ENCODE measurements around the gene PRADC1. TPM values are rescaled to one million over a fixed set of nuclear protein-coding genes. Genes with fewer than 3 reads are reported as not detected.

The PRADC1 gene
- total and polyA plus RNA-seq, 3 experiments from 2014 or later, result 21.1 to 27.2 (median 24.9) TPM

DNA sequence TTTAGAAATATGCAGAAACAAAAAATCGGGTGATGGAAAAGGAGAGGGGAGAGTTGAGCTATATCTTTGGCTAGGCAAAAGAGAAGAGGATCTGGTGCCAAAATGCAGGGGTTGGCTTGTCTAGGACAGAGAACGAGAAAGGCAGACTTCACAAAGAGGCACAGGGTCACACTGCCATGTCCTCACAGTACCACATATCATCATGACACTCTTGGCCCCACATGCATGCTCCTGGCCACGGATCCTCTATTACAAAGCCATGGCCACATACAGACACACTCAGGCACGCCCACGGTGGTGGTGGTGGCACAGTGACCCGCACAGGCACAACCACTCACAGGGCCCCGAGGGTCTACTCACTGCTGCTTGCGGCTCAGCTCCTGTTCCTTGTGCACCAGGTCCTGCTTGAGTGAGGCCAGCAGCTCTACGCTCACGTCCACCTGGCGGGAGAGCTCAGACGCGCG is 35.4 kb upstream of the PRADC1 start:
- Histone ChIP-seq H3K27me3 (ENCODE audit: insufficient read depth, low read length, poor library complexity, severe bottlenecking) (no peaks in the 10 kb centered on the region), H3K4me3 (ENCODE audit: low read length) (no peak overlapping the region), H3K36me3 (ENCODE audit: insufficient read depth, low read length) (no peaks in the 10 kb centered on the region), H3K4me1 (ENCODE audit: insufficient read depth, low read length) (peaks cover 11% of the 10 kb centered on the region), H3K27ac (ENCODE audit: low read depth, low read length) (no peak overlapping the region), H3K9me3 (ENCODE audit: low read length) (no peaks in the 10 kb centered on the region)
- peaks cover 0 to 1% (median 0%) of the 10 kb centered on the region in 5 donors for H3K9me3 Mint-ChIP-seq
- peaks cover 21 to 34% (median 25%) of the 10 kb centered on the region in 3 donors for H3K4me1 Mint-ChIP-seq
- H3K27ac Mint-ChIP-seq, result peak overlapping the region in 2 of 8 donors; percentile 37 to 44
- H3K4me3 Mint-ChIP-seq, result peak overlapping the region; percentile 47 to 81 (median 60)
- peaks cover 0 to 20% (median 5%) of the 10 kb centered on the region in 3 donors for H3K36me3 Mint-ChIP-seq
- POLR2A ChIA-PET, result interaction anchor here (0.7 to 1.6 kb wide), 2 partner anchors 22 to 34 kb away, joined by 3 to 5 read pairs; partner anchors contain the start of gene CCT7
- CTCF ChIA-PET, result interaction anchor here (0.9 to 2.5 kb wide), 8 partner anchors 10 to 55 kb away, joined by 3 to 21 read pairs (median 4); partner anchors contain the start of gene PRADC1
- H3K27me3 Mint-ChIP-seq, result no peaks in the 10 kb centered on the region
- no peak for DNase-seq

- Mint-ChIP-seq H3K9me3 (peaks cover 0 to 1% (median 0%) of the 10 kb centered on the region in 5 donors), H3K27me3 (no peaks in the 10 kb centered on the region), H3K36me3 (peaks cover 0 to 31% (median 5%) of the 10 kb centered on the region in 3 donors), H3K4me1 (peaks cover 21 to 34% (median 25%) of the 10 kb centered on the region in 3 donors), H3K4me3 (peak overlapping the region in 2 of 7 donors; percentile 1 to 33), H3K27ac (no peak overlapping the region)
- peaks cover 11% of the 10 kb centered on the region for H3K4me1 ChIP-seq (ENCODE audit: insufficient read depth, low read length)
- POLR2A ChIA-PET, result no interaction called here
- H3K27ac ChIP-seq (ENCODE audit: low read depth, low read length), result no peak overlapping the region
- CTCF ChIA-PET, result interaction anchor here (2.5 kb wide), 1 partner anchor 23 kb away, joined by 21 read pairs; no protein-coding TSS in a partner anchor
- no peaks in the 10 kb centered on the region for H3K9me3 ChIP-seq (ENCODE audit: low read length)
- no peaks in the 10 kb centered on the region for H3K36me3 ChIP-seq (ENCODE audit: insufficient read depth, low read length)
- DNase-seq, result no peak
- no peak overlapping the region for H3K4me3 ChIP-seq (ENCODE audit: low read length)
- H3K27me3 ChIP-seq (ENCODE audit: insufficient read depth, low read length, poor library complexity, severe bottlenecking), result no peaks in the 10 kb centered on the region
These were observed 34.0 kb upstream of the PRADC1 start for GRCh38 chr2:73267008-73267407.

DNA sequence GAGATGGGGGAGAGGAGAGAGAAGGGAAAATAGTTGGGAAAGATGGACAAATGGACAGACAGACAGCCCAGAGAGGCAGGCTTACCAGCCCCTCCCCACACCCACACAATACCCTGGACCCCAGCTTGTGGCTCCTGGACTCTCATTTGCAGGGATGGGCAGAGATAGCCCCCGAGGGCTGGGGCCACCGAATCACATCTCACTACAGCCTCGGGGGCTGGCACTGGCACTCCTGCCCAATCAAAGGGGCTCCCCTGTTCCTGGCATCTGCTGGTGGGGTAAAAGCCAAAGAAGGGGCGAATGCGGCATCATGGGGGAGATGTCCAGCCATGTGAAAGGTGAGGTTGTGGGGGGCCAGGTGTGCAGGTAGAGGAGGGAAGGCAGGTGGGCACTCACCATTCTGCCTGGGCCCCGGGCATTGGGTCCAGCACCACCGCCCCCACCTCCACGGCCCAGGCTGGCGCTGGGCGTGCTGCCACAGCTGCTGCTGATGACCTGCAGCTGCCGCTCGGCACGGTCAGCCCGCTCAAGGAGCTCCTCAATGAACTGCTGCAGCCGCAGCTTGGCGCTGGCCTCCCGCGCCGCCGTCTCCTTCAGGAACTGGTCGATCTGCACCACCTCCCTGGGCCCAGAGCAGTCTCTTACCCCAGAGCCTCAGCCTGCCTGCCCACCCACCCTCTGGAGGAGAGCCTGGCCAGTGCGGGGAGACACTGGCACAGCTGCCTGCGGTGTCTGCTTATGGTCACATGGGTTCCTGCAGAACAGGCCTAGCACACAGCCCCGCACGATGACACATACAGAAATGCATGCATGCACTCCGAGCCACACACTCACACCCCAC is 33.2 kb upstream of the PRADC1 start:
- Histone ChIP-seq H3K4me1 (ENCODE audit: insufficient read depth, low read length) (peaks cover 11% of the 10 kb centered on the region), H3K27me3 (ENCODE audit: insufficient read depth, low read length, poor library complexity, severe bottlenecking) (no peaks in the 10 kb centered on the region), H3K4me3 (ENCODE audit: low read length) (no peak overlapping the region), H3K27ac (ENCODE audit: low read depth, low read length) (no peak overlapping the region), H3K9me3 (ENCODE audit: low read length) (no peaks in the 10 kb centered on the region), H3K36me3 (ENCODE audit: insufficient read depth, low read length) (no peaks in the 10 kb centered on the region)
- H3K36me3 Mint-ChIP-seq, result peaks cover 0 to 36% (median 5%) of the 10 kb centered on the region in 3 donors
- peaks cover 0 to 1% (median 0%) of the 10 kb centered on the region in 5 donors for H3K9me3 Mint-ChIP-seq
- no peak for DNase-seq
- ChIA-PET POLR2A (no interaction called here), CTCF (no interaction called here)
- H3K27ac Mint-ChIP-seq, result no peak overlapping the region
- peaks cover 21 to 34% (median 25%) of the 10 kb centered on the region in 3 donors for H3K4me1 Mint-ChIP-seq
- H3K4me3 Mint-ChIP-seq, result no peak overlapping the region
- no peaks in the 10 kb centered on the region for H3K27me3 Mint-ChIP-seq

GRCh38 chr2:73265298-73266060 is 32.4 kb upstream of the PRADC1 start:
- Histone ChIP-seq H3K36me3 (ENCODE audit: insufficient read depth, low read length) (no peaks in the 10 kb centered on the region), H3K9me3 (ENCODE audit: low read length) (no peaks in the 10 kb centered on the region), H3K27ac (ENCODE audit: low read depth, low read length) (no peak overlapping the region), H3K27me3 (ENCODE audit: insufficient read depth, low read length, poor library complexity, severe bottlenecking) (no peaks in the 10 kb centered on the region), H3K4me1 (ENCODE audit: insufficient read depth, low read length) (peaks cover 11% of the 10 kb centered on the region), H3K4me3 (ENCODE audit: low read length) (no peak overlapping the region)
- Mint-ChIP-seq H3K36me3 (peaks cover 0 to 38% (median 5%) of the 10 kb centered on the region in 3 donors), H3K9me3 (peaks cover 0 to 1% (median 0%) of the 10 kb centered on the region in 5 donors), H3K4me1 (peaks cover 18 to 30% (median 25%) of the 10 kb centered on the region in 3 donors), H3K27me3 (no peaks in the 10 kb centered on the region), H3K4me3 (no peak overlapping the region), H3K27ac (no peak overlapping the region)
- ChIA-PET CTCF (no interaction called here), POLR2A (no interaction called here)
- DNase-seq, result no peak

DNA sequence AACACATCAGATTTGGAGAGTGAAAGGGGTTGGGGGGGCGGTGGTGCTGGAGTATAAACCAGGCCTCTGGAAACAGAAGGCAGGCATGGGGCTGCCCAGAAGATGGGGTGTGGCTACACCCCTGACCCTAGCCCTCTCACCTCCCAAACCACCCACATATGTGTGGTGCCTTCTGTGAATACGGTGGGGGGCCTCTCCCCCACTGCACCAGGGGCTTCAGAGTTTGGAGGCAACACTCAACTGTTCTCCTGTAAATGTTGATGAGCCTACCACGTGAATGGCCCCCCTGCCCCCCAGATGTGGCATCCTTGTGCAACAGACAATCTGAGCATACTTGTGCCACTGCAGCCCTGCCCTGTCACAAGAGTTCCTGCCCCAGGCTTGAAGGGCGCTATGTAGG is 31.7 kb upstream of the PRADC1 start:
- no peaks in the 10 kb centered on the region for H3K27me3 ChIP-seq (ENCODE audit: insufficient read depth, low read length, poor library complexity, severe bottlenecking)
- H3K27ac Mint-ChIP-seq, result peak overlapping the region in 1 of 8 donors; percentile 54
- no peaks in the 10 kb centered on the region for H3K36me3 ChIP-seq (ENCODE audit: insufficient read depth, low read length)
- peaks cover 15 to 23% (median 21%) of the 10 kb centered on the region in 3 donors for H3K4me1 Mint-ChIP-seq
- no peak for DNase-seq
- no peak overlapping the region for H3K27ac ChIP-seq (ENCODE audit: low read depth, low read length)
- peaks cover 0 to 45% (median 5%) of the 10 kb centered on the region in 3 donors for H3K36me3 Mint-ChIP-seq
- no peak overlapping the region for H3K4me3 Mint-ChIP-seq
- CTCF ChIA-PET, result interaction anchor here (1.4 kb wide), 1 partner anchor 29 kb away, joined by 3 read pairs; the partner anchor contains the start of gene EGR4
- peaks cover 11% of the 10 kb centered on the region for H3K4me1 ChIP-seq (ENCODE audit: insufficient read depth, low read length)
- H3K9me3 ChIP-seq (ENCODE audit: low read length), result no peaks in the 10 kb centered on the region
- POLR2A ChIA-PET, result no interaction called here
- H3K9me3 Mint-ChIP-seq, result peaks cover 0 to 1% (median 0%) of the 10 kb centered on the region in 5 donors
- no peaks in the 10 kb centered on the region for H3K27me3 Mint-ChIP-seq
- H3K4me3 ChIP-seq (ENCODE audit: low read length), result no peak overlapping the region

- CTCF ChIA-PET, result interaction anchor here (1.4 kb wide), 1 partner anchor 29 kb away, joined by 3 read pairs; the partner anchor contains the start of gene EGR4
- Histone ChIP-seq H3K4me1 (ENCODE audit: insufficient read depth, low read length) (peaks cover 11% of the 10 kb centered on the region), H3K9me3 (ENCODE audit: low read length) (no peaks in the 10 kb centered on the region), H3K36me3 (ENCODE audit: insufficient read depth, low read length) (no peaks in the 10 kb centered on the region), H3K27ac (ENCODE audit: low read depth, low read length) (no peak overlapping the region), H3K27me3 (ENCODE audit: insufficient read depth, low read length, poor library complexity, severe bottlenecking) (no peaks in the 10 kb centered on the region), H3K4me3 (ENCODE audit: low read length) (no peak overlapping the region)
- peaks cover 13 to 21% (median 19%) of the 10 kb centered on the region in 3 donors for H3K4me1 Mint-ChIP-seq
- no peaks in the 10 kb centered on the region for H3K27me3 Mint-ChIP-seq
- POLR2A ChIA-PET, result no interaction called here
- H3K9me3 Mint-ChIP-seq, result peaks cover 0 to 1% (median 0%) of the 10 kb centered on the region in 5 donors
- DNase-seq, result no peak
- H3K36me3 Mint-ChIP-seq, result peaks cover 0 to 50% (median 8%) of the 10 kb centered on the region in 3 donors
- no peak overlapping the region for H3K27ac Mint-ChIP-seq
- no peak overlapping the region for H3K4me3 Mint-ChIP-seq
These were observed 31.2 kb upstream of the PRADC1 start for GRCh38 chr2:73264332-73264606.

- Histone ChIP-seq H3K4me1 (ENCODE audit: insufficient read depth, low read length) (peaks cover 11% of the 10 kb centered on the region), H3K27ac (ENCODE audit: low read depth, low read length) (no peak overlapping the region), H3K4me3 (ENCODE audit: low read length) (no peak overlapping the region), H3K9me3 (ENCODE audit: low read length) (no peaks in the 10 kb centered on the region), H3K36me3 (ENCODE audit: insufficient read depth, low read length) (no peaks in the 10 kb centered on the region), H3K27me3 (ENCODE audit: insufficient read depth, low read length, poor library complexity, severe bottlenecking) (no peaks in the 10 kb centered on the region)
- Mint-ChIP-seq H3K27me3 (no peaks in the 10 kb centered on the region), H3K27ac (peak overlapping the region in 1 of 8 donors; percentile 60), H3K4me3 (no peak overlapping the region), H3K36me3 (peaks cover 0 to 55% (median 8%) of the 10 kb centered on the region in 3 donors), H3K4me1 (peaks cover 13 to 20% (median 19%) of the 10 kb centered on the region in 3 donors), H3K9me3 (peaks cover 0 to 1% (median 0%) of the 10 kb centered on the region in 5 donors)
- POLR2A ChIA-PET, result no interaction called here
- no peak for DNase-seq
- CTCF ChIA-PET, result interaction anchor here (1.4 kb wide), 1 partner anchor 30 kb away, joined by 3 read pairs; the partner anchor contains the start of gene EGR4
These were observed 30.7 kb upstream of the PRADC1 start for GRCh38 chr2:73263540-73264331.
